Measurements from ENCODE around the gene MROH2B. TPM values are rescaled to one million over a fixed set of nuclear protein-coding genes. Genes with fewer than 3 reads are reported as not detected.

Gene MROH2B
- total and polyA plus RNA-seq, 2 of the 13 experiments (the other 11 are each of a cell fraction or from before 2014, with no cell fraction given) = not detected

DNA sequence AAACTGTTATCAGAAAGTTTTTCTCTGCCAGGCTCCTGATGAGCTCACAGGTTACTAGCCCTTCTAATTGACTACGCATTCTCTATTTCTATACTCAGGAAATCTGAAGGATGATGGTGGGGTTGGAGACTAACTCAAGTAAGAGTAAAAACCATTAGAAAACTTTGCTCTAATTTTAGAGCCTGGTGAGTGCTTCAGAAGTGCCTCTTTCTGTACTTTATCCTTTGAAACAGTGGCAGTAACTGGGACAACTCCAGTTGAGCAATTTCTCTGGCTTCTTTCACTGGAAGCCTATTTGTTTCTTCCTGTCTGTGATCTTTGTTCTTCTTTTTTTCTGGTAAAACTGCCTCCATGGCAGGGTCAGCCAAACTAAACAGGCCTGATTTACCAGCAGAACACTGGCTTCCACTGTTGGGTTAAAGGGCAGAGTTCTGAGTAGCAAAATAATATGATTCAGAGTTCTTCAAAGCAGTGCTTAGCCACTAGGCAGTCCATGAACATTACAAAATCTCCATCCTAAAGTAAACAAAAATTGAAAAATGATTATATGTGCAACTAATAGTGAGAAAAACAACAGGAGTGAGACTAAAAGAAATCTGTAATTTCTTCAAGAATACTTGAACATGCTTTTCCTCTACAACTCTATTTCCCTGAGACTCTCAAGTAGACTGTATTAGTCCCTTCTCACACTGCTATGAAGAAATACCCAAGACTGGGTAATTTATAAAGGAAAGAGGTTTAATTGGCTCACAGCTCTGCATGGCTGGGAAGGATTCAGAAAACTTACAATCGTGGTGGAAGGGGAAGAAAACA is 79.8 kb downstream of the MROH2B start (continued):
- TF ChIP-seq FUBP1 (CRISPR knock-in tag; IDR thresholded peaks at IDR 0.05; ENCODE audit: borderline replicate concordance) (no peak), ZNF44 (CRISPR knock-in tag; IDR thresholded peaks at IDR 0.05) (no peak), TERF1 (CRISPR knock-in tag; IDR thresholded peaks at IDR 0.05) (no peak), ZSCAN5A (CRISPR knock-in tag; IDR thresholded peaks at IDR 0.05; ENCODE audit: borderline replicate concordance) (peak; percentile 74; the same call in 1 of the 2 replicates), ZNF777 (CRISPR knock-in tag; IDR thresholded peaks at IDR 0.05) (no peak), RERE (CRISPR knock-in tag; IDR thresholded peaks at IDR 0.05; ENCODE audit: low read depth) (0 out of 2 replicates have a peak, but pooled peaks have one; percentile 77), ZNF232 (CRISPR knock-in tag; IDR thresholded peaks at IDR 0.05; ENCODE audit: borderline replicate concordance) (no peak), IKZF4 (CRISPR knock-in tag; IDR thresholded peaks at IDR 0.05; ENCODE audit: borderline replicate concordance, low read depth, not compliant biosample characterization) (no peak), ZSCAN20 (CRISPR knock-in tag; IDR thresholded peaks at IDR 0.05; ENCODE audit: borderline replicate concordance) (no peak), ZNF326 (CRISPR knock-in tag; IDR thresholded peaks at IDR 0.05; ENCODE audit: borderline replicate concordance) (no peak)
- TF ChIP-seq, protein P1, sequence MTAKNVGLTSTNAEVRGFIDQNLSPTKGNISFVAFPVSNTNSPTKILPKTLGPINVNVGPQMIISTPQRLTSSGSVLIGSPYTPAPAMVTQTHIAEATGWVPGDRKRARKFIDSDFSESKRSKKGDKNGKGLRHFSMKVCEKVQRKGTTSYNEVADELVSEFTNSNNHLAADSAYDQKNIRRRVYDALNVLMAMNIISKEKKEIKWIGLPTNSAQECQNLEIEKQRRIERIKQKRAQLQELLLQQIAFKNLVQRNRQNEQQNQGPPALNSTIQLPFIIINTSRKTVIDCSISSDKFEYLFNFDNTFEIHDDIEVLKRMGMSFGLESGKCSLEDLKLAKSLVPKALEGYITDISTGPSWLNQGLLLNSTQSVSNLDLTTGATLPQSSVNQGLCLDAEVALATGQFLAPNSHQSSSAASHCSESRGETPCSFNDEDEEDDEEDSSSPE (CRISPR knock-in tag; IDR thresholded peaks at IDR 0.05) = peak; percentile 35; the same call in 1 of the 2 replicates
- TF ChIP-seq, protein P2, sequence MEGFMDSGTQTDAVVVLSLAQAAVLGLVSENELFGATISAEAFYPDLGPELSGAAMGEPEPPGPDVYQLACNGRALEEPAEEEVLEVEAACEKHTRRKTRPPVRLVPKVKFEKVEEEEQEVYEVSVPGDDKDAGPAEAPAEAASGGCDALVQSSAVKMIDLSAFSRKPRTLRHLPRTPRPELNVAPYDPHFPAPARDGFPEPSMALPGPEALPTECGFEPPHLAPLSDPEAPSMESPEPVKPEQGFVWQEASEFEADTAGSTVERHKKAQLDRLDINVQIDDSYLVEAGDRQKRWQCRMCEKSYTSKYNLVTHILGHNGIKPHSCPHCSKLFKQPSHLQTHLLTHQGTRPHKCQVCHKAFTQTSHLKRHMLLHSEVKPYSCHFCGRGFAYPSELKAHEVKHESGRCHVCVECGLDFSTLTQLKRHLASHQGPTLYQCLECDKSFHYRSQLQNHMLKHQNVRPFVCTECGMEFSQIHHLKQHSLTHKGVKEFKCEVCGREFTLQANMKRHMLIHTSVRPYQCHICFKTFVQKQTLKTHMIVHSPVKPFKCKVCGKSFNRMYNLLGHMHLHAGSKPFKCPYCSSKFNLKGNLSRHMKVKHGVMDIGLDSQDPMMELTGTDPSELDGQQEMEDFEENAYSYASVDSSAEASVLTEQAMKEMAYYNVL (CRISPR knock-in tag; IDR thresholded peaks at IDR 0.05; ENCODE audit: borderline replicate concordance) = peak; percentile 96

All from HepG2 (cell line).